HG02943 (cell line): ENCODE measurements around the gene RHBDD2.
"Not testable (repeated sequence)": the region's sequence is repeated elsewhere in the genome, so short reads cannot be mapped to it uniquely, and the experiment has no call there.

Source experiments
- ATAC-seq: cut with Tn5 transposase; IDR thresholded peaks from one replicate; pipeline ENCODE4 v1.9.1; 2021; ENCODE audit warnings: mild to moderate bottlenecking, low read depth, moderate library complexity; ENCODE audit not compliant: unreplicated experiment

RHBDD2 gene

DNA sequence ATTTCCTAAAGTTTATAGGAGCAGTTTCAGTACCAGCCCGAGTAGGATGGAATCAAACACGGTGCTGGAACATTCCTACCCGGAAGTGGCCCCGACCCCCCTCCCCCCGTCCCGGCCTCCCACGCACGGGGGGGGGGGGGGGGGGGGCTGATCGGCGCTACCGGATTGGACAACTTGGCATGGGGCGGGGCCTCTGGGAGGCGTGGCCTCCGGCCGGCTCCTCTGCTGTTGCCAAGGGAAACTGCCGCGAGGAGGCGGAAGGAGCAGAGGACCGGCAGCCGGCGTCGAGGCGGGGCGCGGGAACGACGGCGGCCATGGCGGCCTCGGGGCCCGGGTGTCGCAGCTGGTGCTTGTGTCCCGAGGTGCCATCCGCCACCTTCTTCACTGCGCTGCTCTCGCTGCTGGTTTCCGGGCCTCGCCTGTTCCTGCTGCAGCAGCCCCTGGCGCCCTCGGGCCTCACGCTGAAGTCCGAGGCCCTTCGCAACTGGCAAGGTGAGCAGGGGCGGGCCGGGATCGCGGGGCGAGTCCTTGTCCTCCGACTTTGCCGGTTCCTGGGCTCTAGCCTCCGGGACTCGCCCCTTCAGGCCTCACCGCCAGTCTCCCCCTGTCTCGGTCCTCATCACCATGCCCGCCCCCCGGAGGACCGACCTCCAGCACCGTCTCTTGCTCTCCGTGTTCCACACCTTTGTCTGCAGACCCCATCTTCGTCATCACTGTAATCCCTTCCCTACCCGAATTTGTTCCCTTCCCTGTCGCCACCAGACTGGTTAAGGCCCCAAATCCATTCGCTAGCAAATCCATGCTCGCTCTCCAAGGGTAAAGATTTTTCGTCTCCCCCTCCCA, at the start of gene RHBDD2:
Gene RHBDD2 (plus strand): TSS at position 266 of the 843 bp plus-strand sequence. CDS start 49 bp downstream, at position 315.
- peak; percentile 82 for ATAC-seq

DNA sequence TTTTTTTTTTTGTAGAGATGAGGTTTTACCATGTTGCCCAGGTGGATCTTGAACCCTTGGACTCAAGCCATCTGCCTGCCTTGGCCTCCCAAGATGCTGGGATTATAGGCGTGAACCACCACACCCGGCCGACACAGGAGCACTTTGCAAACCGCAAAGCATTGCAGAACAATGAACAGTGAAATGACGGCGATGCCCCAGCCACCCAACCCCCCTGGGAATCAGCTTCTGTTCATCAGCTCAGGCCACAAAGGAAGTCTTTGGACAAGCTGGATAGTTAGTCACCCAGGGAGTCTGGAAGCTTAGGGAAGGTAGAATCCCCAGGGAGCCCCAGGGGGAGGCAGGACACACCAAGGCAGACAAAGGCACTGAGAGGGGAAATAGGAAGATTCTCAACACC, 49.2 kb upstream of the RHBDD2 start:
- not testable (repeated sequence) for ATAC-seq

DNA sequence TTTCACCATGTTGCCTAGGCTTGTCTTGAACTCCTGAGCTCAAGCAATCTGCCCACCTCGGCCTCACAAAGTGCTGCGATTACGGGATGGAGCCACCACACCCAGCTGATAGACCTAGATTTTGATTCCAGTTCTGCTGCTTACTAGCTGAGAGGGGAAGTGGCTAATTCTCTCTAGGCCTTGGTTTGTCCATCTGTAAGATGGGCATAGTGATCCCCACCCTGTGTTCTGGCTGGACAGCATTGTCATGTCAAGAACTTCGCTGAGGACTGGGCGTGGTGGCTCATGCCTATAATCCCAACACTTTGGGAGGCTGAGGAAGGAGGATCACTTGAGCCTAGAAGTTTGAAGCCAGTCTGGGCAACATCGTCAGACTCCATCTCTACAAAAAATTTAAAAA, 47.9 kb upstream of the RHBDD2 start:
- no peak for ATAC-seq

DNA sequence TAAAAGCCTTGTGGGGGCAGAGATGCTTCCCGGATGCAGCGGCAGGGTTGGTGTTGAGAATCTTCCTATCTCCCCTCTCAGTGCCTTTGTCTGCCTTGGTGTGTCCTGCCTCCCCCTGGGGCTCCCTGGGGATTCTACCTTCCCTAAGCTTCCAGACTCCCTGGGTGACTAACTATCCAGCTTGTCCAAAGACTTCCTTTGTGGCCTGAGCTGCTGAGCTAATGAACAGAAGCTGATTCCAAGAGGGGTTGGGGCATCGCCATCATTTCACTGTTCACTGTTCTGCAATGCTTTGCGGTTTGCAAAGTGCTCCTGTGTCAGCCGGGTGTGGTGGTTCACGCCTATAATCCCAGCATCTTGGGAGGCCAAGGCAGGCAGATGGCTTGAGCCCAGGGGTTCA, 45.2 kb upstream of the RHBDD2 start:
- ATAC-seq: not testable (repeated sequence)

DNA sequence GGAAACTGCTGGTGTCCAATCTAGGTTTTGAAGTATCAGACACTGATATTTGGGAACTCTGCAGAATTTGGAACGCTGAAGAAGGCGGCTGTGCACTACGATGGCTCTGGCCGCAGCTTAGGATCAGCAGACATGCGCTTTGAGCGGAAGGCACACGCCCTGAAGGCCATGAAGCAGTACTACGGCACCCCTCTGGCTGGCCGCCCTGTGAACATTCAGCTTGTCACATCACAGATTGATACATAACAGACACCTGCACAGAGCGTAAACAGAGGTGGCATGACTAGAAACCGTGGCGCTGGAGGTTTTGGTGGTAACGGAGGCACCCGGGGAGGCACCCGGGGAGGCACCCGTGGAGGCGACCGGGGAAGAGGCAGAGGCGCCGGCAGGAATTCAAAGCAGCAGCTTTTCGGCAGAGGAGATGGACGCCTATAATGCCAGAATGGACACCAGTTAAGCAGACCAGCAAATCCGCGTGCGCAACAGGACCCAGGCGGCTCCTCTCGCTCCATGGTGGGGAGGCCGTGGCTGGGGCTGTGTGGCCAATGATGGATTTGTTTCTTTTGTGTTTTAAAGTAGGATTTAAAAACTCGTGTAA, 43.0 kb upstream of the RHBDD2 start:
- no peak for ATAC-seq

DNA sequence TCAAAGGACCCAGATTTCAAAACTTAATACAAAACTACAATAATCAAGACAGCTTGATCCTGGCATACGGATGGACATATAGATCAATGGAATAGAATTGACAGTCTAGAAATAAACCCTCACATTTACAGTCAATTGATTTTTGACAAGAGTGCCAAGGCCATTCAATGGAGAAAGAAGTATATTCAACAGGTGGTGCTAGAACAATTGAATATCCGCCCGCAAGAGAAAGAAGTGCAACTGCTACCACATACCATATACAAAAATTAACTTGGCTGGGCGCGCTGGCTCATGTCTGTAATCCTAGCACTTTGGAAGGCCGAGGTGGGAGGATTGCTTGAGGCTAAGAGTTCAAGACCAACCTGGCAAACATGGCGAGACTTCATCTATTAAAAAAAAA, 42.0 kb upstream of the RHBDD2 start:
- ATAC-seq: no peak

DNA sequence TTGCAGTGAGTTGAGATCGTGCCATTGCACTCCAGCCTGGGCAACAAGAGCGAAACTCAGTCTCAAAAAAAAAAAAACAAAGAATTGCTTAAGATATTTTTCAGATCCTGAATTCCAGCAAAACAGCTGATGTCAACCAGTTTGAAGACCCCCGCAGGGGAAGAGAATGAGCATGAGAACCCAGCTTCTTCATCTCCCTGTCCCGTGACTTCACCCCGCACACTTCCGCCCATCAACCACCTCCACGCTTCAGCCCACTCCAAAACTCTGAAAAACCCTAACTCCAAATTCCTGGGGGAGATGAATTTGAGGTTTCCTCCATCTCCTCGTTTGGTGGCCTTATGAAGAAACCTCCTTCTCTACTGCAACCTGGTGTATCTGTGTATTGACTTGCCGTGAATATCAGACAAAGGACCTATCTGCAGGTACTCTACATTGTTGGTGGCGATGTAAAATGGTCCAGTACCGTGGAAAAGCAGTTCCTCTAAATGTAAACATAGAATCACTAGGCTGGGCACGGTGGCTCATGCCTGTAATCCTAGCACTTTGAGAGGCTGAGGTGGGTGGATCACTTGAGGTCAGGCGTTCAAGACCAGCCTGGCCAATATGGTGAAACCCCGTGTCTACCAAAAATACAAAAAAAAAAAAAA, 40.4 kb upstream of the RHBDD2 start:
- ATAC-seq: not testable (repeated sequence)

DNA sequence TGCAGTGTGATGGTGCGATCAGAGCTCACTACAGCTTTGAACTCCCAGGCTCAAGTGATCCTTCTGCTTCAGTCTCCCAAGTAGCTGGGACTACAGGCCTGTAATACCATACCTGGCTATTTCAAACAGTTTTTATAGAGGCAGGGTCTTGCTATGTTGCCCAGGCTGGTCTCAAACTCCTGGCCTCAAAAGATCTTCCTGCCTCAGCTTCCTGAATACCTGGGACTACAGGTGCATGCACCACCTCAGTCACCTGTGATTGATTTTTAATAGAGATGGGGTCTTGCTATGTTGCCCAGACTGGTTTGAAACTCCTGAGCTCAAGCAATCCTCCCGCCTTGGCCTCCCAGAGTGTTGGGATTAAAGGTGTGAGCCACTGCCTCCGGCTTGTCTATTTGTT, 38.8 kb upstream of the RHBDD2 start:
- ATAC-seq: no peak

DNA sequence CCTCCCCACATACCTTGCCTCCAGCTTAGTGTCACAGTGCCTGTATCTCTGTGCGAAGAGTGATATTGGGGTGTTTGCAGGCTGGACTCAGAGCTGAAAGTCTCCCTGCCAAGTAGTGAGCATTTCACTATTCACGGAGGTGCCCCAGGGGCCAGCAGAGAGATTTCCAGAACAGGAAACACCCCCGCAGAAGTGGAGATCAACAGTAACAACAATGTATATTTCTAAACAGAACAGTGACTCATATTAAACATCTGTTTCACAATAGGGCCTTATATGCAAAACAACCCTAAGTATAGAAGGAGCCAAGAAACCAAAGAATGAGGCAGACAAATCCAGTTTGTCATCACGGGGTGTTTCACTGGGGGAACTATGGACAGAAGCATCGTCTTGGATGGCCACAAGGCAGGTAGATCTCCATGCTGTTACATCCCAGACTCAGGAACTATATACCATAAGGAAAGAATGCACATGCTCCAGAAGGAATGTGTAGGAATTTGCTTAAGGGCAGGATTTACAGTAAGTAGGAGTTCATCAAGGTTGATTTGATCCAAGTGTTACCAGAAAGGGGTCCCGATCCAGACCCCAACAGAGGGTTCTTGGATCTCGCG, 35.9 kb upstream of the RHBDD2 start:
- no peak for ATAC-seq

DNA sequence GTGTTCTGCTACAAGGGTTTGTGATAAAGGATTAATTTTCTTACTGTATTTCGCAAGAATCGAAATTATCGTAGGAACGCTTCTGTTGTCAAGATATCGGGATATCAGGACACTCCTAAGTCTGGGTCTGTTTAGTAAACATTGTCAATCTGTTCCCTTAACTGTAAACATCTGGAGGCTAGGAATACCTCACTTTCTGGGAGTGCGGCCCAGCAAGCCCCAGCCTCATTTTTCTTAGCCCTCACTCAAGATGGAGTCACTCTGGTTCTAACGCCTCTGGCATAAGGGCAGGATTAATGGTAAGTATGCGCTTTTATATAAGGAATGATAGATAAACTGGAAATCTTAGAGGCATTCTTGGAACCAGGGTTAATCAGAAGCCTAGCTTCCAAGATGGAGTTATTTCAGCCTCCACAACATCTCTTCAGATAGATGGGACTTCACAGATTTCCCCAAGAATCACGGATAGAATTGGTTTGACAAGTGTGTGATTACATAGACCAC, 35.2 kb upstream of the RHBDD2 start:
- no peak for ATAC-seq

DNA sequence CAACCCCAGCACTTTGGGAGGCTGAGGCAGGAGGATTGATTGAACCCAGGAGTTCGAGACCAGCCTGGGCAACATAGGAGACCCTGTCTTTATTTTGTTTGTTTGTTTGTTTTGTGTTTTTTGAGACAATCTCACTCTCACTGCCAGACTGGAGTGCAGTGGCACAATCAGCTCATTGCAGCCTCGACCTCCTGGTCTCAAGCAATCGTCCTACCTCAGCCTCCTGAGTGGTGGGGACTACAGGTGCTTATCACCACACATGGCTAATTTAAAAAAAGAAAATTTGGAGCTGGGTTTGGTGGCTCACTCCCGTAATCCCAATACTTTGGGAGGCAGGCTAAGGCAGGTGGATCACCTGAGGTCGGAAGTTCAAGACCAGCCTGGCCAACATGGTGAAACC, 34.7 kb upstream of the RHBDD2 start:
- ATAC-seq: no peak

DNA sequence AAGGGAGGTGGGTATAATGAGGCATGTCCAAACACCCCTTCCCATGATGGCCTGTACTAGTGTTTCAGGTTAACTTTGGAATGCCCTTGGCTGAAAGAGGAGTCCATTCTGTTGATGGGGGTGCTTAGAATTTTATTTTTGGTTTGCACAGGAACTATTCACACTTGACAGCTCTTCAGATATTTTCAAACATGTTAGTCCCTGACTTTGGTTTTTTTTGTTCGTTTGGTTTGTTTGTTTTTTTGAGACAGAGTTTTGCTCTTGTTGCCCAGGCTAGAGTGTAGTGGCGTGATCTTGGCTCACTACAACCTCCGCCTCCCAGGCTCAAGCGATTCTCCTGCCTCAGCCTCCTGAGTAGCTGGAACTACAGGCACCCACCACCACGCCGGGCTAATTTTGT, 33.7 kb upstream of the RHBDD2 start:
- ATAC-seq: not testable (repeated sequence)

DNA sequence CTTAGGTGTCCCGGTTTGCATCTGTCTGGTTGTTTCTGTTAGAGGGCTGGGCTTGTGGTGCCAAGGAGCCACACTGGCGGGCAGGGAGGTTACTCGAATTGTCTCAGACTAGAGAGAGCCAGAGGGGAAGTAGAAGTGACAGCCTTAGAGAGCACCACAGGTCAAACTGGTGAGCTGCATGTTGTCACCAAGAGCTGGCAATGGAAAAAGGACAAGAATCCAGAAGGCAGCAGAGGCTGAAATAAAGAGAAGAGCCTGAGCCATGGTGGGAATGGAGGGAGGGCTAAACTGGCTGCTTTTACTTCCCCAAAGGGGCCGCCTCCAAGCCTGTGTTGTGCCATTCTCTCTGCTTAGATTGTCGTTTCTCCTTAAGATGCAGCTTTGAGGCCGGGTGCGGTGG, 31.1 kb upstream of the RHBDD2 start:
- ATAC-seq: no peak

DNA sequence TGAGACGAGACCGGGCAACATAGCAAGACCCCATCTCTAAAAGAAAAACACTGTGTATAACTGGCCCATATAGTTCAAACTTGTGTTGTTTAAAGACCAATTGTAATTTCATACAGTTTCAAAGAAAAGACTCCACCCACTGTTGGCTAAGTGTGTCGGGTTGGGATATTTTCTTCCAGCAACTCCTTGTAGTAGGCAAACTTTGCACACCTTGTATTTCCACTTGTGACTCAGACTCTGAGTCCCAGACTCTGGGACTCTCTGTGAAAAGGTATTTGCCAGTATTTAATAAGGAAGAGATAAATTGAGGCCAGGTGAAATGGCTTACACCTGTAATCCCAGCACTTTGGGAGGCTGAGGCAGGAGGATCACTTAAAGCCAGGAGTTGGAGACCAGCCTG, 29.3 kb upstream of the RHBDD2 start:
- no peak for ATAC-seq

DNA sequence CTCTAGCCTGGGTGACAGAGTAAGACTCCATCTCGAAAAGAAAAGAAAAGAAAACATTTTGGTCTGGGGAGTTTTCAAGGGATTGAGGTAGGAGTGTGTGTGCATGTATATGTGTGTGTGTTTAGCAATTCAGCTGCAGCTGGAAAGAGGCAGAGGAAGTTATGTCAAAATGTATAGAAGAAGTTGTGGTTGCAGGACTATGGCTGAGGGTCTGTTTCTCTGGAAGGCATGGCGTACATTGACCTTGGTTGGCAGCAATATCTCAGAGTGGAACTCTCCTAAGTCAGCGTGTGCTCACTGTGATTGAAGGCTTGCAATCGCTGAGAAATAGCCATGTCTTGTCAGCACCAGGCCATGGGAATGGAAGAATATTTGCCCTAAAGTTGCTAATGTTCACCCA, 28.6 kb upstream of the RHBDD2 start:
- no peak for ATAC-seq

DNA sequence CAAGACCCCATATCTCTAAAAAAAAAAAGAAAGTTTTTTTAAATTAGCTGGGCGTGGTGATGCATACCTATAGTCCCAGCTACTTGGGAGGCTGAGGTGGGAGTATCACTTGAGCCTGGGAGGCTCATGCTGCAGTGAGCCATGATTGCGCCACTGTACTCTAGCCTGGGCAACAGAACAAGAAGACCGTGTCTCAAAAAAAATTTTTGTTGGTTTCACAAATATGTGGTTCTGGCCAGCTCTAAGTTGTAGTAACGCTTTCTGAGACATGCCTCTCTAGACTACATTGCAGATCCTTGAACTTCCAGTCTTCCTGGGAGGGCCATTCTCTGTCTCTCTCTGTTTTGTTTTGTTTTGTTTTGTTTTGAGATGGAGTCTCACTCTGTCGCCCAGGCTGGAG, 24.6 kb upstream of the RHBDD2 start:
- ATAC-seq: no peak

DNA sequence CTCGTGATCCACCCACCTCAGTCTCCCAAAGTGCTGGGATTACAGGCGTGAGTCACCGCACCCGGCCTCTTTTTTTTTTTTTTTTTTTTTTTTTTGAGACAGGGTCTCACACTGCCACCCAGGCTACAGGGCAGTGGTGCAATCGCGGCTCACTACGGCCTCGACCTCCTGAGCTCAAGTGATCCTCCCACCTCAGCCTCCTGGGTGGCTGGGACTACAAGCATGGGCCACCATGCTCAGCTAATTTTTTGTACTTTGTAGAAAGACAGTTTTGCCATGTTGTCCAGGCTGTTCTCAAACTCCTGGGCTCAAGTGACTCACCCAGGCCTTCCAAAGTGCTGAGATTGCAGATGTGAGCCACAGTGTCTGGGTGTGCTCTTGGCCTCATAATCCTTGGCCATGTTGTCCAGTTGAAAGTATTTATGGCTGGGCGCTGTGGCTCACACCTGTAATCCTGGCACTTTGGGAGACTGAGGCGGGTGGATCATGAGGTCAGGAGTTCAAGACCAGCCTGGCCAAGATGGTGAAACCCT, 24.0 kb upstream of the RHBDD2 start:
- not testable (repeated sequence) for ATAC-seq

DNA sequence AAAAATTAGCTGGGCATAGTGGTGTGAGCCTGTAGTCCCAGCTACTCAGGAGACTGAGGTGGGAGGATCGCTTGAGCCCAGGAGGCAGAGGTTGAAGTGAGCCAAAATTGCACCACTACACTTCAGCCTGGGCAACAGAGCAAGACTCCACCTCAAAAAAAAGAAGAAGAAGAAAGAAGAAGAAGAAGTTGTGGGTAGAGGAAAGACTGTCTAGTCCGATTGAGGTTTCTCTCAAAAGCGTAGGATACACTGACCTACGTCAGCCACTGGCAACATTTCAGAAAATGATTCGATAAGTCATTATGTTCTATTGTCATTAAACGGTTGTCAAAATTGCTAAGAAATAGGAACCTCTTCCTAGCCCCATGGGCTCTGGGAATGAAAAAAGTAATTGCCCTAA, 22.3 kb upstream of the RHBDD2 start:
- ATAC-seq: no peak

DNA sequence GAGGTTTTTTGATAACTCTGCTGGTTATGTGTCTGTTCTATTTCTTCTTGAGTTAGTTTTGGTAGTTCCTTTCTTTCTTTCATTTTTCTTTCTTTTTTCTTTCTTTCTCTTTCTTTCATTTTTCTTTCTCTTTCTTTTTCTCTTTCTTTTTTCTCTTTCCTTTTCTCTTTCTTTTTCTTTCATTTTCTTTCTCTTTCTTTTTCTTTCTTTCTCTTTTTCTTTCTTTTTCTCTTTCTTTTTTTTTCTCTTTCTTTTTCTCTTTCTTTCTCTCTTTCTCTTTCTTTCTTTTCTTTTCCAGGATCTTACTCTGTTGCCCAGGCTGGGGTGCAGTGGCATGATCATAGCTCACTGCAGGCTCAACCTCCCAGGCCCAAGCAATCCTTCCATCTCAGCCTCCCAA, 20.4 kb upstream of the RHBDD2 start:
- no peak for ATAC-seq

DNA sequence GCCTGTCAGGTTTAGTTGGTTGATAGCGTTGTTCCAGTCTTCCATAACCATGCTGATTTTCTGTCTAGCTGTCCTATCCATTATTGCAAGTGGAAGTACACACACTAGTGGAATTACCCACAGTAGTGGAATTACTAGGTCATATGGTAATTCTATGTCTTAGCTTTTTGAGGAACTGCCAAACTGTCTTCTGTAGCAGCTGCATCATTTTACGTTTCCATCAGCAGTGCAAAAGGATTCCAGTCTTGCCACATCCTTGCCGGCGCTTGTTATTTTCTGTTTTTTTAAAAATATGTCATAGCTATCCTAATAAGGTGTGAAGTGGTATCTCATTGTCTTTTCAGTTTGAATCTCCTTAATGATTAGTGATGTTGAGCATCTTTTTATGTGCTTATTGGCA, 17.2 kb upstream of the RHBDD2 start:
- no peak for ATAC-seq

DNA sequence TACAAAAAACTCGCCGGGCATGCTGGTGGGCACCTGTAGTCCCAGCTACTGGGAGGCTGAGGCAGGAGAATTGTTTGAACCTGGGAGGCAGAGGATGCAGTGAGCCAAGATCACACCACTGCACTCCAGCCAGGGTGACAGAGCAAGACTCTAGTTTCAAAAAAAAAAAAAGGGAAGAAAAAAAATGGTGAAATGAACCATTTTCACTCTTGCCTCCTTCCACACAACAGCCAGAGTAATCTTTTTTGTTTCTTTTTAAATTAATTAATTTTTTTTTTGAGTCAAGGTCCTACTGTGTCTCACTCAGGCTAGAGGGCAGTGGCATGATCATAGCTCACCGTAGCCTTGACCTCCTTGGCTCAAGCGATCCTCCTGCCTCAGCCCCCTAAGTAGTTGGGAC, 14.6 kb upstream of the RHBDD2 start:
- ATAC-seq: not testable (repeated sequence)
